Inflammatory macrophage (primary cell): ENCODE results near the gene TBX5.

Experiments
- DNase-seq, 2 donors: peaks; one replicate each; pipeline ENCODE4 v3.0.0-alpha.2; 2020 to 2022

Gene TBX5

DNA sequence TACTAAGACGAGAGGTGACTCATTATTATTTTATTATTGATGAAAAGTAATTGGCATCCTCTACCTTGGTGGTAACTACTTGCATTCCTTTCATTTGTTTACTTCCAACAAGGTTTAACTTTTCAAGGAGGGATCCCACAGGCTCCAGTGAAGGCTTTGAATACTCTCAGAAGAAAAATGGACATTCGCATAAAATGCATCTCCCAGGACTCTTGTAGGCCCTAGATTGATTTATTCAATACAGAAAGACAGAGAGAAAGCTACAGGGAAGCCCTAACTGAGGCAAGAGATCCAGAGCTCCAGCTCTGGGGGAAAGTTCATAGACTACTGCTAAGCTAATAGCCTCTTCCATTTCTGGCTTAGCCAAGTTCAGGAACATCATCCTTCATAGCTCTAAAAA, 87.0 kb downstream of the TBX5 start:
- DNase-seq: no peak

GRCh38 chr12:114316076-114316475, 89.9 kb downstream of the TBX5 start:
- DNase-seq: no peak

- no peak for DNase-seq
Observed at GRCh38 chr12:114314974-114315720, 90.8 kb downstream of the TBX5 start.

- DNase-seq: no peak
Observed at GRCh38 chr12:114314403-114314802, 91.5 kb downstream of the TBX5 start.

- DNase-seq: no peak
Observed at GRCh38 chr12:114313910-114314309, 92.0 kb downstream of the TBX5 start.

GRCh38 chr12:114311974-114312373, 94.0 kb downstream of the TBX5 start:
- no peak for DNase-seq

DNA sequence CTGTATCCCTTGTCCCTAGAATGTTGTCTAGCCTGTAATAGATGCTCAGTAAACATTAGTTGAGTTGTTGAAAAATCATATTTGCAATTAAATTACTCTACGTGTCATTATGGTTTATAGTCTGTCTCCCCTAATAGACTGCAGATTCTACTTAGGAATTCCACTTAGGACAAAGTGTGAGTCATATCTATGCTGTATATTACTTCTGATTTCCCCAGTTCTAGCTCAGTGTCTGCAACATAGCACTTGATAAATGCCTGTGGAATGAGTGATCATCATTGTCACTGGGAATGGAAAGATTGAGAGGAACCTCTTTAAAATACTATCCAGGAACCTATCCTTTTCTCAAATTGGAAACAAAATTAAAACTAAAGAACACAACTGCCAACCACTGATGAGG, 99.3 kb downstream of the TBX5 start:
- no peak for DNase-seq

- DNase-seq: no peak
Observed at GRCh38 chr12:114305446-114305845, 100.5 kb downstream of the TBX5 start.
